IMR-90 (cell line): ENCODE results near the gene IFNLR1. TPM values are rescaled to one million over a fixed set of nuclear protein-coding genes. Genes with fewer than 3 reads are reported as not detected.

ENCODE experiments used
- ATAC-seq: fragments of 200-7000 bp; cut with Tn5 transposase; 2 replicates; pipeline ENCODE4 v1.9.1; 2020; ENCODE audit warnings: low read depth, mild to moderate bottlenecking, moderate library complexity
- BruUV-seq: library from RNA; stranded (reverse); fragments of 400-500 nt; replicated peaks from 2 replicates; lab custom pipeline; 2021; lab: Mats Ljungman, UMichigan
- CTCF ChIA-PET: fragments of 300-600 bp; formaldehyde crosslinking; extraction: SDS; loops from one replicate; lab custom pipeline; 2021; ENCODE audit warnings: antibody characterized with exemption; lab: Yijun Ruan, JAX
- POLR2A ChIA-PET: fragments of 300-600 bp; sonication (Branson Sonifier 250); formaldehyde crosslinking; loops from one replicate; lab custom pipeline; 2022; ENCODE audit warnings: antibody characterized with exemption; ENCODE audit not compliant: unreplicated experiment; lab: Charles Lee
- DNase-seq: peaks from one replicate; pipeline ENCODE4 v3.0.0; 2013
- H2AFZ ChIP-seq: replicated peaks from 2 replicates; pipeline ENCODE3; 2013; ENCODE audit warnings: low read length, mild to moderate bottlenecking; ENCODE audit not compliant: poor library complexity
- H2AK5ac ChIP-seq: 2 replicates; pipeline ENCODE4 v1.6.1; 2013; ENCODE audit warnings: low read depth, low read length, inconsistent platforms
- H2AK9ac ChIP-seq: replicated peaks from 2 replicates; pipeline ENCODE3; 2013; ENCODE audit warnings: mild to moderate bottlenecking, low read depth, low read length, moderate library complexity; ENCODE audit not compliant: poor library complexity
- H2BK120ac ChIP-seq: 2 replicates; pipeline ENCODE4 v1.6.1; 2013; ENCODE audit warnings: low read depth, low read length, inconsistent platforms
- H2BK15ac ChIP-seq: 3 replicates; pipeline ENCODE4 v1.6.1; 2013; ENCODE audit warnings: low read depth, low read length, inconsistent platforms
- H2BK20ac ChIP-seq: 2 replicates; pipeline ENCODE4 v1.6.1; 2013; ENCODE audit warnings: low read depth, mild to moderate bottlenecking, inconsistent platforms, low read length, moderate library complexity
- H2BK5ac ChIP-seq: 2 replicates; pipeline ENCODE4 v1.6.1; 2013; ENCODE audit warnings: mild to moderate bottlenecking, low read depth, low read length, inconsistent platforms; ENCODE audit not compliant: poor library complexity, severe bottlenecking
- H3K14ac ChIP-seq: replicated peaks from 2 replicates; pipeline ENCODE4 v1.6.1; 2013; ENCODE audit warnings: low read depth, low read length, inconsistent platforms
- H3K18ac ChIP-seq: 2 replicates; pipeline ENCODE4 v1.6.1; 2013; ENCODE audit warnings: low read depth, low read length, control low read depth
- H3K23ac ChIP-seq: 2 replicates; pipeline ENCODE4 v1.6.1; 2013; ENCODE audit warnings: low read depth, low read length, inconsistent platforms
- H3K27ac ChIP-seq: 2 replicates; pipeline ENCODE4 v1.5.1; 2013; ENCODE audit warnings: mild to moderate bottlenecking, control low read depth, low read length; ENCODE audit not compliant: insufficient read depth
- H3K27me3 ChIP-seq: 2 replicates; pipeline ENCODE4 v1.6.1; 2013; ENCODE audit warnings: low read length; ENCODE audit not compliant: control insufficient read depth, insufficient read depth
- H3K36me3 ChIP-seq: 2 replicates; pipeline ENCODE4 v1.6.1; 2013; ENCODE audit warnings: low read length, mixed read lengths; ENCODE audit not compliant: control insufficient read depth, insufficient read depth
- H3K4ac ChIP-seq: 2 replicates; pipeline ENCODE4 v1.6.1; 2013; ENCODE audit warnings: low read depth, low read length, inconsistent platforms
- H3K4me1 ChIP-seq: 2 replicates; pipeline ENCODE4 v1.6.1; 2013; ENCODE audit warnings: low read length, mixed read lengths; ENCODE audit not compliant: control insufficient read depth, insufficient read depth
- H3K4me2 ChIP-seq: 2 replicates; pipeline ENCODE4 v1.6.1; 2013; ENCODE audit warnings: low read depth, mild to moderate bottlenecking, control low read depth, low read length, moderate library complexity
- H3K4me3 ChIP-seq: 2 replicates; pipeline ENCODE4 v1.5.1; 2013; ENCODE audit warnings: low read depth, mild to moderate bottlenecking, control low read depth, low read length, moderate library complexity; ENCODE audit not compliant: insufficient read depth
- H3K56ac ChIP-seq: 2 replicates; pipeline ENCODE4 v1.6.1; 2013; ENCODE audit warnings: low read length, inconsistent platforms; ENCODE audit not compliant: insufficient read depth; ENCODE audit errors: extremely low read depth
- H3K79me1 ChIP-seq, 2 experiments: 2 replicates each; pipeline ENCODE4 v1.6.1; 2013; ENCODE audit warnings: low read length in 2 of 2, inconsistent platforms in 1 of 2, low read depth in 1 of 2
- H3K9ac ChIP-seq: 2 replicates; pipeline ENCODE4 v1.6.1; 2013; ENCODE audit warnings: low read depth, low read length, control low read depth
- H3K9me1 ChIP-seq: 2 replicates; pipeline ENCODE4 v1.6.1; 2013; ENCODE audit warnings: low read length, inconsistent platforms; ENCODE audit not compliant: insufficient read depth
- H3K9me3 ChIP-seq: 2 replicates; pipeline ENCODE4 v1.6.1; 2013; ENCODE audit warnings: low read length; ENCODE audit not compliant: control insufficient read depth, insufficient read depth
- H4K20me1 ChIP-seq: 2 replicates; pipeline ENCODE4 v1.6.1; 2013; ENCODE audit warnings: low read length, inconsistent platforms; ENCODE audit not compliant: insufficient read depth
- H4K5ac ChIP-seq: 2 replicates; pipeline ENCODE4 v1.6.1; 2013; ENCODE audit warnings: mild to moderate bottlenecking, low read depth, low read length, control low read depth
- H4K8ac ChIP-seq, 2 experiments: 2 replicates each; pipeline ENCODE4 v1.6.1; 2013; ENCODE audit warnings: low read depth in 2 of 2, low read length in 2 of 2, control low read depth in 1 of 2, inconsistent platforms in 1 of 2
- H4K91ac ChIP-seq: 2 replicates; pipeline ENCODE4 v1.6.1; 2013; ENCODE audit warnings: low read depth, low read length, inconsistent platforms; ENCODE audit not compliant: insufficient read depth
- MAZ ChIP-seq: IDR thresholded peaks from 2 replicates; pipeline ENCODE4 v1.6.1; 2012; ENCODE audit warnings: low read depth, mild to moderate bottlenecking, low read length, improper control_type of control experiment, moderate library complexity, borderline replicate concordance
- MXI1 ChIP-seq: IDR thresholded peaks from 2 replicates; pipeline ENCODE4 v1.6.1; 2012; ENCODE audit warnings: low read depth, mild to moderate bottlenecking, low read length, moderate library complexity, borderline replicate concordance
- SMC3 ChIP-seq: fragments of 150-350 bp; IDR thresholded peaks from 2 replicates; pipeline ENCODE4 v1.6.1; 2016; ENCODE audit warnings: low read depth, mild to moderate bottlenecking, antibody characterized with exemption, low read length, moderate library complexity
- WGBS, 2 experiments: methylation state at CpG; one replicate each; pipeline versions ENCODE4 v1.1.5 to v1.1.7; 2013; ENCODE audit warnings: missing lambda C conversion rate in 2 of 2; ENCODE audit not compliant: insufficient read length in 1 of 2; ENCODE audit errors: extremely low coverage in 2 of 2; 5-methylcytosine and 5-hydroxymethylcytosine counted together
- dilution Hi-C: fragments of 300-500 bp; cut with HindIII; formaldehyde crosslinking; loops from one replicate; pipeline ENCODE4 v1.14.3; 2018; ENCODE audit warnings: low sequenced_read_pairs; ENCODE audit not compliant: unreplicated experiment
- in situ Hi-C: fragments of 300-500 bp; cut with MboI; formaldehyde crosslinking; loops from 3 replicates; pipeline ENCODE4 v1.14.3; 2019; ENCODE audit warnings: low sequenced_read_pairs, inconsistent platforms, mixed read lengths
- intact Hi-C: fragments of 100-400 bp; cut with micrococcal nuclease; formaldehyde crosslinking; loops from 2 replicates; pipeline ENCODE4 v1.10.0; 2022
- polyA plus RNA-seq, 3 experiments: library from polyadenylated mRNA; depleted of rRNA; stranded (reverse); fragments of >200 nt; gene quantifications; 2 replicates each; pipeline ENCODE4 v1.2.3, GENCODE V29; 2012; ENCODE audit warnings: low replicate concordance in 1 of 3
- total RNA-seq: library from RNA; depleted of rRNA; stranded (reverse); fragments of >200 nt; gene quantifications from 2 replicates; pipeline ENCODE4 v1.2.3, GENCODE V29; 2012
- TF ChIP-seq, protein P1 (sequence below): fragments of 150-350 bp; IDR thresholded peaks from 2 replicates; pipeline ENCODE4 v1.6.1; 2017; ENCODE audit warnings: mild to moderate bottlenecking, antibody characterized with exemption, low read length, low read depth

IFNLR1 gene
- total and polyA plus RNA-seq, 2 of the 4 experiments (the other 2 are of a cell fraction): not detected

DNA sequence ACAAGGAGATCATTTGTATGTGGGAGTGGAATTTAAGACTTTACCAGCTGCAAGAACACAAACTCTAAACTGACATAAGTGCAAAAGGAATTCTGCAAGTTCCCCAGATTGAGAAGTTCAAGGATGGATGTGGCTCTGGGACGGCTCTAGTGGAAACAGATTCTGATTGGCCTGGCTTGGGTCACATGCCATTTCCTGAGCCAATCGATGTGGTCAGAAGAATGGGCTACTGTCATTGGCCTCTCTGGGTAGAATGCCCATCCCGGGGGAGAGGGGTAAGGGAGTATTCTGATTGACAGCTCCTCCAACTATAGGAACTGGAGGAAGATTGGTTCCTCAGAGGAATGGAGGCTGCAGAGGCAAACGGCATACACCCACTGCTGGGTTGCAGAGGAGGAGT, 6.0 kb upstream of the IFNLR1 start:
- no peak overlapping the region for H3K18ac ChIP-seq
- DNase-seq: peak; percentile 41
- ChIA-PET CTCF (interaction anchor here (0.8 to 1.2 kb wide), 3 partner anchors 9 to 200 kb away, joined by 3 to 5 read pairs (median 3); no protein-coding TSS in a partner anchor), POLR2A (no interaction called here)
- H4K20me1 ChIP-seq: no peaks in the 10 kb centered on the region
- H3K79me1 ChIP-seq: no peaks in the 10 kb centered on the region
- H3K4ac ChIP-seq: no peak overlapping the region
- peaks cover 3% of the 10 kb centered on the region for H3K27me3 ChIP-seq
- 0 out of 2 replicates have a peak, but pooled peaks cover 3% of the 10 kb centered on the region for H3K9me1 ChIP-seq
- no peak overlapping the region for H2AK5ac ChIP-seq
- no peak overlapping the region for H2BK20ac ChIP-seq
- H4K5ac ChIP-seq: no peak overlapping the region
- H3K9me3 ChIP-seq: no peaks in the 10 kb centered on the region
- H4K8ac ChIP-seq: no peak overlapping the region
- H3K4me1 ChIP-seq: peaks cover 2% of the 10 kb centered on the region; the same call in 1 of the 2 replicates
- dilution Hi-C loops: no loop called here
- no CpG with 5 or more reads among the region's 4 CpGs for WGBS, 2 experiments
- no peak overlapping the region for H2AFZ ChIP-seq
- peak; percentile 65 for ATAC-seq
- H3K36me3 ChIP-seq: no peaks in the 10 kb centered on the region
- no peak overlapping the region for H3K27ac ChIP-seq
- no peak overlapping the region for H3K23ac ChIP-seq
- no peak overlapping the region for H3K56ac ChIP-seq
- H4K91ac ChIP-seq: no peak overlapping the region
- no peak overlapping the region for H3K4me2 ChIP-seq
- no peak overlapping the region for H3K4me3 ChIP-seq
- H2BK120ac ChIP-seq: no peak overlapping the region
- no peak overlapping the region for H2BK5ac ChIP-seq
- no peak overlapping the region for H2AK9ac ChIP-seq
- intact Hi-C loops: no loop called here
- no peak overlapping the region for H3K14ac ChIP-seq
- BruUV-seq: no TSS peak
- no peak overlapping the region for H2BK15ac ChIP-seq
- H3K9ac ChIP-seq: no peak overlapping the region
- TF ChIP-seq SMC3 (no peak), MXI1 (no peak), MAZ (no peak)
- TF ChIP-seq, protein P1, sequence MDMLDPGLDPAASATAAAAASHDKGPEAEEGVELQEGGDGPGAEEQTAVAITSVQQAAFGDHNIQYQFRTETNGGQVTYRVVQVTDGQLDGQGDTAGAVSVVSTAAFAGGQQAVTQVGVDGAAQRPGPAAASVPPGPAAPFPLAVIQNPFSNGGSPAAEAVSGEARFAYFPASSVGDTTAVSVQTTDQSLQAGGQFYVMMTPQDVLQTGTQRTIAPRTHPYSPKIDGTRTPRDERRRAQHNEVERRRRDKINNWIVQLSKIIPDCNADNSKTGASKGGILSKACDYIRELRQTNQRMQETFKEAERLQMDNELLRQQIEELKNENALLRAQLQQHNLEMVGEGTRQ: peak; percentile 72
- in situ Hi-C loops: loop anchor here (5.0 kb wide), 1 partner anchor 439 kb away; no protein-coding TSS in a partner anchor
